NCI-H1694 treated with DMSO at 0.1 percent for 48 hours (cell line): ENCODE data around the gene MAPKBP1.
A peak's percentile ranks its signal among the peaks of the same experiment; 100 is the strongest.

Experiments used
- DNase-seq: peaks from one replicate; lab custom pipeline; 2025; lab: John Stamatoyannopoulos, UW

The MAPKBP1 gene

DNA sequence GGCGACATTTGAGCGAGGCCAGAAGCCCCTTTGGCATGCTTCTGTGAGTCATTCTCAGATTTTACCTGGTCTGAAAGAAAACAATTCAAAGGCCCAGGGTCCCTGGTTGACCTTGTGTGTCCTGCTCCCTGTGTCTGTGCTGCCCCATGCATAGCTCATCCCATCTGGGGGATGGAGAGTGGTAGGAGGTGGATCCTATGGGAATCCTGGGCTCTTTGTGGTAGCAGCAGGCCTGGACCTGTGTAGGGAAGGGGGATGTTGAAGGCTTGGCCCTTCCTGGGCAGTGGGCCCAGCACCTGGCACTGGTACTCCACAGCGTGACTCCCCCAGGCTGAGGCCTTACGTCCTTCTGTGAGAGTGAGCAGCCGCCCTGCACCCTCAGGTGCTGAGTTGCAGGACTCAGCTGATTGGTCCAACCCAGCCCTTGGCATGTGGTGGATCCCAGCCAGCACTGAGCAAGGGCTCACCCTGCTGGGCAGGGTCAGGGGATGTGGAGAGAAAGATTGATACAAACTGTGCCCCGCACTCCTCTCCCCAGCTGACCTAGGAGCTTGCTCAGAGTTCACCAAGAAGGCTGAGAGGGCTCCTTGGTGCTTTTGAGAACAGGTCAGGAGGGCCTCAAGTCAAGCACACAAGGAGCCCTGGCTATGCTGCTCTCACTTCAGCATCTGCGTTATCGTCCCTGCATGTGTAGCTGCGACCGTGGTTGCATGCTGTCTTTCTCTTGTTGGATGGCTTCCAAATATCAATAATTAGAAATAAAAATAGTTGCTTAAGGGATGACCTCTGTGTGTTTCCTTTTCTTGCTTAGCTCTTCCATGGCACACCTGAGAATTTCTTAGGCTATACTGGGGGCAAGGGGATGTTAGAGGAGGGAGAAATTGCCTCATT, 32.3 kb downstream of the MAPKBP1 start:
- no peak for DNase-seq

GRCh38 chr15:41809121-41809520, 34.8 kb downstream of the MAPKBP1 start:
- DNase-seq: no peak

- DNase-seq: no peak
Observed at GRCh38 chr15:41809526-41810220, 35.4 kb downstream of the MAPKBP1 start.

DNA sequence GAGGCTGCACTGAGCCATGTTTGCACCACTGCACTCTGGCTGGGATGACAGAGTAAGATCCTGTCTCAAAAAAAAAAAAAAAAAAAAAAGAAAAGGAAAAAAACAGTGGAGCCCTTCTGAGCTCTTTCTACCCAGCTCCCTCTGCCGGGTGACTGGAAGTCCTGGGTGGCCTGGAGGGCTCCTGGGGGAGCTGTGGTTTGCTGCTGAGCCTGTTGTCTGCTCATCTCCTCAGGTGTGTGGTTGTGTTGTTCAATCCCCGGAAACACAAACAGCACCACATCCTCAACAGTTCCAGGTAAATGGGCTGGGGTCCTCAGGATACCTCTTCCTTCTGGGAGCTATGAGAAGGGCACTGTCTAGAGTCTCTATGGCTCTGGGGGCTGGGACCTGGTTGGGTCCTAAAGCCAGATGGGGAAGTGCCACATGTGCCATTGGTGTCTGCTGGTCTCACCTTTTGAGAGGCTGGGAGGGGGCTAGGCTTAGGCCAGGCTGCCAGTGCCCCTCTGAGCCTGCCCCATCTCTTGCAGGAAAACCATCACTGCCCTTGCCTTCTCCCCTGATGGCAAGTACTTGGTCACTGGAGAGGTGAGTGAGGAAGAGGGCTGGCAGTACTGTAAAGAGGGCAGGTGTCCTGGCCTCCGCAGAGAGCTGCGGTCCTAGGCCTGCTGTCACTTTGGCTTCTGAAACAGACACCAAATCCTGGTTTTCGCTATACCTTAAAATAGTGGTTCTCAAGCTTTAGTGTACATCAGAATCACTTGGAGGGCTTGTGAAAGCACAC, 36.6 kb downstream of the MAPKBP1 start:
- no peak for DNase-seq

- DNase-seq: peak; percentile 63
Observed at GRCh38 chr15:41811432-41812195, 37.3 kb downstream of the MAPKBP1 start.

- DNase-seq: no peak
Observed at GRCh38 chr15:41812820-41813375, 38.6 kb downstream of the MAPKBP1 start.

- DNase-seq: no peak
Observed at GRCh38 chr15:41813426-41813825, 39.1 kb downstream of the MAPKBP1 start.

DNA sequence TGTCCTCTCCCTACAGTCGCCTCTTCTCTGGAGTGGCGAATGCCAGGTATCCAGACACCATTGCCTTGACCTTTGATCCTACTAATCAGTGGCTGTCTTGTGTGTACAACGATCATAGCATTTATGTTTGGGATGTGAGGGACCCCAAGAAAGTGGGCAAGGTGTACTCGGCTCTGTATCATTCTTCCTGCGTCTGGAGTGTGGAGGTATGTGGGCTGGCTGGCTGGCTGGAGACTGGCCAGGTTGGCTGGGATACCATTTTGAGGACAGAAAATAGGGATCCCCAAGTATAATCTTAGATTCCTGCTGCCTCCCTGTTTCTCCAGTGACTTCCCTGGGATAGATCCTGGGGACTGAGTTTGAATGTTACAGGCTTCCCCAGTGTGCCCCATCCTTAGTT, 40.2 kb downstream of the MAPKBP1 start:
- no peak for DNase-seq

DNA sequence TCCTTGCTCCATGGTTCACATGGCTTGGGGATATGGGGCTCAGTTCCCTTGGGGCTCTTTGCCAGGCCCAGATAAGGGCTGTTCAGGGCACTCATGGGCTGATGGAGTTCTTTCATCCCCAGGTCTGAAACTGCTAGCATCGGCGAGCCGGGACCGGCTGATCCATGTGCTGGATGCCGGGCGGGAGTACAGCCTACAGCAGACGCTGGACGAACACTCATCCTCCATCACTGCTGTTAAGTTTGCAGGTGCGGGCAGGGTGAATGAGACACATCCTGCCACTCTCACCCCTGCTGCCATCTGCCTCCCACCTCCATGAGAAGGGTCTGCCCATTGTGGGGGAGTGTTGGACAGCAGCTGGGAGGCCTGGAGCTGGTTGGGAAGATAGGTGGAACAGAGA, 42.5 kb downstream of the MAPKBP1 start:
- DNase-seq: no peak

DNA sequence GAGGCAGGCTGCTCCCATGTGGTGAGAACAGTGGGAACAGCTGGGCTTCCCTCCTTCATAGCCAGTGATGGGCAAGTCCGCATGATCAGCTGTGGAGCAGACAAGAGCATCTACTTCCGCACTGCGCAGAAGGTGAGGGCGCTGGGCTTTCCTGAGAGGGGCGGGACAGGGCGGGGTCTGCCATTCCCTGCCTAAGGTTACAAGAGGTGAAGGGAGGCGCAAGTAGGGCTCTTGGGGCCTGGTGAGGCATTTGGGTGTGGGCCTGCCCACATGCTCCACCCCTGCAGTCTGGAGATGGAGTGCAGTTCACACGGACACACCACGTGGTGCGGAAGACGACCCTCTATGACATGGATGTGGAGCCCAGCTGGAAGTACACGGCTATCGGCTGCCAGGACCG, 43.0 kb downstream of the MAPKBP1 start:
- no peak for DNase-seq

DNA sequence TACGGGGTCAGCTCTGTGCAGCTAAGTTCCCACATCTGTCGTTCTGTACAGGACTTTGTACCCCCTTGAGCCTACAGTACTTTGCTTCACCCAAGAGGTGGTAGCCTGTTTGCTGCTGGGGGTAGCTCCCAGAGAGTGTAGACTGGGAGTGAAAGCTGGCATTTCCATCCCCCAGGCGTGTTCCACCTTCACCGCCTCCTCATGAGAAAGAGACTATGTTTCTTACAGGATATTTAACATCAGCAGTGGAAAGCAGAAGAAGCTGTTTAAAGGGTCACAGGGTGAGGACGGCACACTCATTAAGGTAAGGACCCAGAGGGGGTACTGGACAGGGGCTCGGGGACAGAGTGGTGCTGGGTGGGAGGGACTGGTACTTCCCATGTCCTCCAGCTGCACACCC, 43.5 kb downstream of the MAPKBP1 start:
- DNase-seq: no peak

DNA sequence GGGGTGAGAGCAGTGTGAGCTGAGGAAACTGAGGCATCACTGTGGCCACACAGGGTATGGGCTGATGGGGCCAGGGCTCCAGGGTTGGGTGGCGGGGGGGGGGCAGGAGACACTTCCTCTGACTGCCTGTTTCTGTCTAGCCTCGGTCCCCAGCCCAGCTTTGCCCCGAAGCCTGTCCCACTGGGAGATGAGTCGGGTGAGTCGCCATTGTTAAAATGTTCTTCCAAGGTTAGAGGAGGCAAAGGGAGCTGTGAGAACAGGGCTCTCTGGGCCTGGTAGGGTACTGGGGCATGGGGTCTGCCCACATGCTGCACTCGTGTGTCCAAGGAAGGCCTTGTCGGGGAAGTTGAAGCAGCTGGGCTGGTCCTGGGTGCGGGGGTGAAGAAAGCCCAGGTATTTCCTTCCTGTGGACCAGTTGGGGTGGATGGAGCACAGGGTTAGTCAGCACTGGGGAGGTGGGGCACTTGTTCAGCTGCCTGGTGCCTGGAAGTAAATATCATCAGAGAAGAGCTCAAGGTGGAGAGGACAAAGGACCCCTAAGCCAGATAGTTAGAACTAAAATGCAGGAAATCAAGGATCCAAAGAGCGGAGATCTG, 45.3 kb downstream of the MAPKBP1 start:
- DNase-seq: no peak

GRCh38 chr15:41820791-41821423, 46.6 kb downstream of the MAPKBP1 start:
- DNase-seq: no peak

DNA sequence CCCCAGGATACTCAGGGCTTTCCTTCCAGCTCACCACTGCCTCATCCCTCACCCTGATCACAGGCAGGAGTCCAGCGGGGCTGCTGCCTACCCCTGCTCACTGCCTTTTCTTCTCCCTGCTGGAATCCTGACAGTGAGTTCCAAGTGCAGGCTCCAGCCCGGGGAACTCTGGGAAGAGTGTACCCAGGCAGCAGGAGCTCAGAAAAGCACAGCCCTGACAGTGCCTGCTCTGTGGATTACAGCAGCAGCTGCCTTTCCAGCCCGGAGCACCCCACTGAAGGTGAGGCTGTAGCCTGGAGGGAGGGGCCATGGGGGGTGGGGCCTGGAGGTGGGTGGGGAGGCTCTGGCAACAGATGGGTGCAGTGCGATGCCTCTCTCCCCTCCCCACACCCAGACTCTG, 47.5 kb downstream of the MAPKBP1 start:
- DNase-seq: no peak

DNA sequence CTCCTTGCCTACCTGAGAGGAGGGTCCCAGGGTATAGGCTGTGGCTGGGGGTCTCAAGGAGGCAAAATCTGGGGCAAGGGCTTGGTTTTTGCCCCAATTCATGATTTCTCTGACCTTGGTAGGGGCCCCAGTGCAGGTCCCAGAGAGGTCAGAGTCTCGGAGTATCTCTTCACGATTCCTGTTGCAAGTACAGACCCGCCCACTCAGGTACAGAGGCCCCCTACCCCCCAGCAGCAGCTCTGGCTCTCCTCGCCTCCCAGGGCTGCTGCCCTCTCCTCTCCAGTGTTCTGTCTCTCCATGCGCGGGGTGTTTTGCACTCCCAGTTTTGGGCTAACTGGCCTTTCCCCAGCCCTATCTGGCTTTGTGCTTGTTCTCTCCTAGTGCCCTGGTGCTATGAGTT, 48.2 kb downstream of the MAPKBP1 start:
- no peak for DNase-seq

DNA sequence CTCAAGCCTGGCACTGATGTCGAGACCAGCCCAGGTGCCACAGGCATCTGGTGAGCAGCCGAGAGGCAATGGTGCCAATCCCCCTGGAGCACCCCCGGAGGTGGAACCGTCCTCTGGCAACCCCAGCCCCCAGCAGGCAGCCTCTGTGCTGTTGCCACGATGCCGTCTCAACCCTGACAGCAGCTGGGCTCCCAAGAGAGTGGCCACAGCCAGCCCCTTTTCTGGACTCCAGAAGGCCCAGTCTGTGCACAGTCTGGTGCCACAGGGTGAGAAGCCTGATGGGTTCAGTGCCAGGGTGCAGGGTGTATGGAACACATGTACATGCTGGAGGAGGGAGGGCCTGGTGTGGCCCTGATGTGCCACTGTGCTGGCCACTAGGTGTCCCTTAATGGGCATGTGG, 48.7 kb downstream of the MAPKBP1 start:
- no peak for DNase-seq

- DNase-seq: no peak
Observed at GRCh38 chr15:41823502-41823901, 49.2 kb downstream of the MAPKBP1 start.

DNA sequence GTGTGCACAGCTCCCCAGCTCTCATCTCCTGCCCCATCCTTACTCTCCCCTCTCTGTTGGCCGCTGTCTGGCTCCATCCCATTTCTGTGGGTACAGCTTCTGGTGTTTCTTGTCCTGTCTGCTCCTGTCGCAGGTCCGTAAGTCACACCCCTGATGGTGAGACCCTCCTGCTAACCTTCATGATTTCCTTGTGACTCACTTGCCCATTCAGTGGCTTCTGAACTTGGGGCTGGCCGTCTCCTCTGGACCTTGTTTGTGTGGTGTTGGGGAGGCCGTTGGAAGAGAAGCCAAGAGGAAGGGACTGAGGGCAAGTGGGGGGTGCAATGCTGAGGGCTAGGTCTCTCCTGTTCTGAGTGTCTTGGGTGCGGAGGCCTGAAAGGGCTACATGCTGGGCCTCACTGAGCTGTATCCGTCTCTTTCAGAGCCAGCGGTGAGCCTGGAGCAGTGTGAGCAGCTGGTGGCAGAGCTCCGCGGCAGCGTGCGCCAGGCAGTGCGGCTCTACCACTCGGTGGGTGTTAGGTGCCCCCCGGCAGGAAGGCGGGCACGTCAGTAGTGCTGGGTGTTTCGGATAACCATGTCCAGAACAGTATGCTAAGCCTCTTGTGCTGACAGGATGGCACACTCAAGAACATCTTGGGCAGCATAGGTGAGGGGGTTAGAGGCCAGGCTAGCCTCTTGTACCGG, 49.9 kb downstream of the MAPKBP1 start:
- DNase-seq: no peak

GRCh38 chr15:41825145-41825544, 50.9 kb downstream of the MAPKBP1 start:
- no peak for DNase-seq
